IPS-18a (cell line): ENCODE data around the gene TLL2.

Experiments
- H3K27ac ChIP-seq: one replicate; pipeline ENCODE4 v1.5.1; 2013; ENCODE audit warnings: low read length
- H3K27me3 ChIP-seq: one replicate; pipeline ENCODE4 v1.6.1; 2013; ENCODE audit warnings: mild to moderate bottlenecking, low read length; ENCODE audit not compliant: control insufficient read depth, insufficient read depth
- H3K36me3 ChIP-seq: one replicate; pipeline ENCODE4 v1.6.1; 2013; ENCODE audit warnings: low read depth, low read length; ENCODE audit not compliant: control insufficient read depth
- H3K4me1 ChIP-seq: one replicate; pipeline ENCODE4 v1.6.1; 2013; ENCODE audit warnings: low read depth, low read length; ENCODE audit not compliant: control insufficient read depth
- H3K4me3 ChIP-seq: one replicate; pipeline ENCODE4 v1.5.1; 2013; ENCODE audit warnings: low read length
- H3K9ac ChIP-seq: one replicate; pipeline ENCODE4 v1.6.1; 2013; ENCODE audit warnings: mild to moderate bottlenecking, low read length, moderate library complexity
- H3K9me3 ChIP-seq: one replicate; pipeline ENCODE4 v1.6.1; 2013; ENCODE audit warnings: low read depth, low read length; ENCODE audit not compliant: control insufficient read depth

The TLL2 gene

GRCh38 chr10:96367470-96367869, 146.3 kb downstream of the TLL2 start:
- Histone ChIP-seq H3K27ac (no peak overlapping the region), H3K27me3 (no peaks in the 10 kb centered on the region), H3K36me3 (no peaks in the 10 kb centered on the region), H3K9me3 (no peaks in the 10 kb centered on the region), H3K4me3 (no peak overlapping the region), H3K4me1 (peaks cover 3% of the 10 kb centered on the region), H3K9ac (no peak overlapping the region)

GRCh38 chr10:96366508-96366907, 147.2 kb downstream of the TLL2 start:
- H3K27me3 ChIP-seq, result no peaks in the 10 kb centered on the region
- no peaks in the 10 kb centered on the region for H3K9me3 ChIP-seq
- H3K27ac ChIP-seq, result no peak overlapping the region
- no peaks in the 10 kb centered on the region for H3K36me3 ChIP-seq
- H3K4me1 ChIP-seq, result no peaks in the 10 kb centered on the region
- H3K9ac ChIP-seq, result no peak overlapping the region
- no peak overlapping the region for H3K4me3 ChIP-seq

DNA sequence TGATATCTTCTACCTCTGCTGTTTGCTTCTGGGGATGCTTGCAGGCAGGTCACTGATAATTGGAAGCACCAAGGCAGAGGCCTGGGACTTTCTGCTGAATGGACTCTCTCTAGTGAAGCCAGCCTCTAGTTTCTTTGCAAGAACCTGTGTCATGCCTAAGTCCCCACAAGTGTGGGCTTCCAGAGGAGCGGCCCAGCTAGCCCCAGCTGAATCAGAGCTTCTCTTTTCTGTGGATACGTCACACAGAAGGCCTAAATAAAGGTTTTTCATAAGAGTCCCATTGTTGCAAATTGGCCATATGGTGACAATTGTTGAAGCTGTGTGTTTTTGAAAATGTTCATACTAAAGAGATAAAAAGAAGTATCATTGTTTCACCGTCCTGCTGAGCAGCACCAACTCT, 148.2 kb downstream of the TLL2 start:
- Histone ChIP-seq H3K27ac (no peak overlapping the region), H3K4me1 (no peaks in the 10 kb centered on the region), H3K9ac (no peak overlapping the region), H3K9me3 (no peaks in the 10 kb centered on the region), H3K4me3 (no peak overlapping the region), H3K27me3 (no peaks in the 10 kb centered on the region), H3K36me3 (no peaks in the 10 kb centered on the region)

GRCh38 chr10:96360766-96361165, 153.0 kb downstream of the TLL2 start:
- H3K4me1 ChIP-seq, result no peaks in the 10 kb centered on the region
- H3K9me3 ChIP-seq, result no peaks in the 10 kb centered on the region
- H3K4me3 ChIP-seq, result no peak overlapping the region
- no peak overlapping the region for H3K9ac ChIP-seq
- H3K27ac ChIP-seq, result no peak overlapping the region
- no peaks in the 10 kb centered on the region for H3K36me3 ChIP-seq
- H3K27me3 ChIP-seq, result no peaks in the 10 kb centered on the region

DNA sequence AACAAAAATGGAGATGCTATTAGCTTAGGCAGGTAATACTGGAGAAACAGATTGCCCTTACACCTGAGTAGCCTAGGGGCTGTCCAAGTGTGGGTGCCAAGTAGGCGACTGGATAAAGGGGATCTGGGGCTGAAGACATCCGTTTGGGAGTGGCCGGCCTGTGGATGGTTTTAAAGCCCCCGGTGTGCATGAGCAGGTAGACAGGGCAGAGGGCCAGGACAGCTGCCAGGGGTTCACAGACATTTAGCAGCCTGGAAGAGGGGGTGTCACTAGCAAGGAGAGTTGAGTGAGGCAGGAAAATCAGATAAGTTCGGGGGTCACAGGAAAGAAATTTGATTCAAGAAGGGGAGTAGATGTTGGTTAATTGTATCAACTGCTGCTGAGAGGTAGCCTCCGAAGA, 153.4 kb downstream of the TLL2 start:
- Histone ChIP-seq H3K9me3 (no peaks in the 10 kb centered on the region), H3K4me1 (no peaks in the 10 kb centered on the region), H3K4me3 (no peak overlapping the region), H3K27me3 (no peaks in the 10 kb centered on the region), H3K9ac (no peak overlapping the region), H3K27ac (no peak overlapping the region), H3K36me3 (no peaks in the 10 kb centered on the region)

GRCh38 chr10:96359616-96360015, 154.1 kb downstream of the TLL2 start:
- H3K4me1 ChIP-seq, result no peaks in the 10 kb centered on the region
- H3K36me3 ChIP-seq, result no peaks in the 10 kb centered on the region
- H3K4me3 ChIP-seq, result no peak overlapping the region
- no peaks in the 10 kb centered on the region for H3K9me3 ChIP-seq
- no peaks in the 10 kb centered on the region for H3K27me3 ChIP-seq
- H3K9ac ChIP-seq, result no peak overlapping the region
- H3K27ac ChIP-seq, result no peak overlapping the region

DNA sequence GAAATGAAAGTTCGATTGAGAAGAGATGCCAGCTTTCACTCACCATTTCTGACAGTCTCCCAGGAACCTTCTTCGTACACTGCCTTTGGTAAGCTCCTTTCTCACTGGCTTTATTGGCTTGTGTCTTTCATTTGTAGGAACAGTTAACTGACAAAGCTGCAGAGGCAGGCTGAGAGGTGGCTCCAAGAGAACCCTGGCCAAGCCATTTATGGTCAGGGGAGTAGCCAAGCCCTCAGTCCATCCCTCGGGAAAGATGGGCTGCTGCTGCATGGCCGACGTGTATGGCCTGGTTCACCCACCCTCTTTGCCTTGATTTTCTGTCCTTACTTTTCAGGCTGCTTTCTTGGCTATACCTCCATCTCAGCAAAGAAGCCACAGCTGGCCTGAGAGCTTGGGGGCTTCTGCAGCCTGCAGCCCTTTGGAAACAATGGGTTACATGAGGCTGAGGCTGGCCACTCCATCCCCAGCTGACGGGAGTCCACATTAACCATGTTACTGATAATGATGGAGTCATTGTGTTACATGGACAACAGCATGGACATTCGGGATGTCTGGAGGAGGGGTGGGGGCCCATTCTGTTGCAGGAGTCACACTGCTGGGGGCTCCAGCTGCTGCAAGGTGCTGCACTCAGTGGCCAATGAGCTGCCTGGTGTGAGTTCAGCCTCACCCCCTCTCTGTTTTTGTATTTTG, 154.7 kb downstream of the TLL2 start, which contains the start of gene OPALIN:
Gene OPALIN, minus strand, starts transcription at position 152 of the 690 bp plus-strand sequence. Its CDS starts 106 bp downstream, at position 46.
- H3K4me1 ChIP-seq, result no peaks in the 10 kb centered on the region
- H3K4me3 ChIP-seq, result no peak within 1 kb of the TSS
- no peak within 1 kb of the TSS for H3K9ac ChIP-seq
- H3K9me3 ChIP-seq, result no peaks in the 10 kb centered on the region
- H3K27me3 ChIP-seq, result no peaks in the 10 kb centered on the region
- H3K27ac ChIP-seq, result no peak within 1 kb of the TSS
- H3K36me3 ChIP-seq, result no peaks in the 10 kb centered on the region

GRCh38 chr10:96357038-96357620, 156.6 kb downstream of the TLL2 start:
- Histone ChIP-seq H3K4me1 (no peaks in the 10 kb centered on the region), H3K9me3 (no peaks in the 10 kb centered on the region), H3K4me3 (no peak overlapping the region), H3K27ac (no peak overlapping the region), H3K9ac (no peak overlapping the region), H3K27me3 (no peaks in the 10 kb centered on the region), H3K36me3 (no peaks in the 10 kb centered on the region)

GRCh38 chr10:96352582-96352981, 161.1 kb downstream of the TLL2 start:
- Histone ChIP-seq H3K9me3 (no peaks in the 10 kb centered on the region), H3K4me1 (peaks cover 9% of the 10 kb centered on the region), H3K36me3 (no peaks in the 10 kb centered on the region), H3K9ac (no peak overlapping the region), H3K27ac (no peak overlapping the region), H3K27me3 (no peaks in the 10 kb centered on the region), H3K4me3 (no peak overlapping the region)

- Histone ChIP-seq H3K9me3 (no peaks in the 10 kb centered on the region), H3K9ac (no peak overlapping the region), H3K36me3 (no peaks in the 10 kb centered on the region), H3K4me3 (no peak overlapping the region), H3K27me3 (no peaks in the 10 kb centered on the region), H3K27ac (no peak overlapping the region), H3K4me1 (peaks cover 9% of the 10 kb centered on the region)
Observed at GRCh38 chr10:96352027-96352426, 161.7 kb downstream of the TLL2 start.

GRCh38 chr10:96346295-96346694, 167.4 kb downstream of the TLL2 start:
- Histone ChIP-seq H3K27me3 (peaks cover 5% of the 10 kb centered on the region), H3K9me3 (peaks cover 10% of the 10 kb centered on the region), H3K4me1 (peaks cover 25% of the 10 kb centered on the region), H3K36me3 (no peaks in the 10 kb centered on the region), H3K27ac (no peak overlapping the region), H3K4me3 (no peak overlapping the region), H3K9ac (no peak overlapping the region)

GRCh38 chr10:96345222-96345621, 168.5 kb downstream of the TLL2 start:
- no peak overlapping the region for H3K4me3 ChIP-seq
- H3K36me3 ChIP-seq, result no peaks in the 10 kb centered on the region
- peak overlapping the region; percentile 34 for H3K27ac ChIP-seq
- H3K4me1 ChIP-seq, result peaks cover 31% of the 10 kb centered on the region
- H3K9me3 ChIP-seq, result peaks cover 10% of the 10 kb centered on the region
- H3K27me3 ChIP-seq, result peaks cover 5% of the 10 kb centered on the region
- no peak overlapping the region for H3K9ac ChIP-seq
